ENCODE data around the gene SLIT3.

Gene SLIT3

GRCh38 chr5:169298193-169298592 lies 2.7 kb downstream of the SLIT3 start:
- no peak for DNase-seq

DNA sequence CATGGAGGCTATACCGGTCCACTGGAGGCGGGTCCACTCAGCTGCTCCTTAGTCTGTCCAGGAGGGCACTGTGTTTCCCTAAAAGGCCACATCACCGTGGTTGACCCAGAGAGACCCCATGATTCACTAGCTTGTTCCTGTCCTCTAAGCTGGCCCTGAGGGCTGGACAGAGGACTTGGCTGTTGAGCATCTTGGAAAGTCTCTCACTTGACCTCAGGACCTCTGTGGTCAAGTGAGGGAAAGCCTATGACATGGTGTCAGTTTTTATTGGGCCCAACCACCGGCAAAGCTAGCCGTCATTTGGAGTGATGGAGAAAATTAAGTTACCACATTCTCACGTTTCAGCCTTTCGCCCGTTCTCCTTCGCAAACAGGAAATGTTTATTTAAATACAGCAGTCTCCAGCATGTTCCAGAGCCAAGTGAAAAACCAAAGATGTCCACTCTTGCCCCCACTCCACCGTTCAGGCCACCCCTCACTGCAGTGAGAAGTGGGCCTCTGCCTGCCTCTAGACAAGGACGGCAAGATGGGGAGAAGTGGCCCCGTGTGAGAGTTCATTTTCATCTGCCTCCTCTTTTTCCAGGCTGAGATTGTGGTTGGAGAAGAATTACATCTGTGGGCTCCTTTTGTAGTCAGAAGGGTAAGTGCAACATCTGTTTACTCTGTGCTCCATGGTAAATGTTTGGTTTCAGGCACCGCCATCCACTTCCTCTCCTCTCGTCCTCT lies 4.4 kb downstream of the SLIT3 start:
- DNase-seq, result no peak

GRCh38 chr5:169295306-169295705 lies 5.6 kb downstream of the SLIT3 start:
- DNase-seq, result no peak

GRCh38 chr5:169294621-169295020 lies 6.3 kb downstream of the SLIT3 start:
- no peak for DNase-seq

DNA sequence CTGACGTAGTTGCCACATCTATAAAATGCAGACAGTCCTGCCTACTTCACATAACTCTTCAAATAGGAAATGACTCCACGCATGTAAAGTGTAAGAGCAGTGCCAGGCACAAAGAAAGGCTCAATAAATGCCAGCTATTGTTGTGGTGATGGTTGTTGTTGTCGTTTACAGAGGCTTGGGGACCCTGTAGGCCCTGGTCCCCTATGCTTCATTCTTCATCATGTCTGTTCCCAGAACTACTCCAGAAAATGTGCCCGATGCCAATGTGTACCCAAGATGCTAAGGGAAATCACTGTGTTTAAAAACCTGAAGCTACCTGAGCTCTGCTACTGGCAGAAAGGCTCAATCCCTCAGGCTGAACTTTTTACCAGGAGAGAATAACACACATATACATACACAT lies 9.1 kb downstream of the SLIT3 start:
- DNase-seq, result no peak

DNA sequence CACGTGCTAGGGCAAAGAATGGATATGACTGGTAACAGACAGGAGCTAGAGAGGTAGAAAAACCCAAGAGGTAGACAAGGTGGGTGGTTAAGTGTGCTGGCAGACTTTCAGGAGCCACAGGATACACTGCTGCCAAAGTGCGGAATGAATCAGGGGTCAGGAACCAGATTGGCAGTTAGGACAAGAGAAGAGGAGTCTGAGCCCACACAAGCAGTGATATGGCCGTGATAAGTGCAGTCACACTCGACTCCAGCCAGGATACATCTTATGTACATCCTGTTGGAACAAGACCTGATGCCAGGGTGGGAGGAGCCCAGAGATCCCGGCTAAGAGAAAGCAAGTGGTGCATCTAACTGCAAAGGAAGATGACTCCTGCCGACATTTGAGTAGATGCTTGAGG lies 10.0 kb downstream of the SLIT3 start:
- no peak for DNase-seq

- no peak for DNase-seq
Observed at GRCh38 chr5:169289520-169289919, 11.4 kb downstream of the SLIT3 start.

- no peak for DNase-seq
Observed at GRCh38 chr5:169288066-169288930, 12.6 kb downstream of the SLIT3 start.

- no peak for DNase-seq
Observed at GRCh38 chr5:169287529-169287928, 13.4 kb downstream of the SLIT3 start.

DNA sequence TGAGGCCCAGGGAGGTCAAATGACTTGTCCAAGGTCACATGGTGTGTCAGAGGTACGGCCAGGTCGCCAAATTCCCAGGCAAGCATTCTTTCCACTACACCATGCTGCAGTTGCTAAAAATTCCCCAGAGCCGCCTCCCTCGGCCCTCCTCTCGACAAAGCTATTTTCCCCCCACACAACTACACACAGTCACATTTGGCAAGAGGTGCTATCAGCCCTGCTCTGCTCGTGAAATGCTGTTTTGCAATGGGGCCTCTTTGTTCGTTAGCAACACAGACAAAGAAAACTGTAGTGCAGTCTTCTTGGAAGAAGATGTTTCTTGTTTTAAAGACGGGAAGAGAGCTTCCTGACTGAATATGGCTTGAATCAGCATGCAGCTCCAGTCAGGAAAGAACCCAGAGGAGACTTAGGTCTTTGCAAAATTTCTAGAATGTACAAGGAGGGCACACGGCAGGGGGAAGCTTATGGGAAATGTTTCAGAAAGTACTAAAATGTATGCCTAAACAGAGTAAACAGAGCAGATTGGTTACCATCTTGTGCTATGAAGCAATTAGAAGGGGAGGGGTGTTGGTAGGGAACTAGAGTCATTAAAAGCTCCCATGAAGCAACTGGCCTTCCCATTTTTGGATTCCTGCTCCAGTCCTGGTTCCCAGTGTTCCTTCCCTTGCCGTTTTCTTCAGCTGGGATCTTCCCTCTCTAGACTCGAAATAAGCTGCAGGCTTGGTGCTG lies 14.2 kb downstream of the SLIT3 start:
- DNase-seq, result no peak

DNA sequence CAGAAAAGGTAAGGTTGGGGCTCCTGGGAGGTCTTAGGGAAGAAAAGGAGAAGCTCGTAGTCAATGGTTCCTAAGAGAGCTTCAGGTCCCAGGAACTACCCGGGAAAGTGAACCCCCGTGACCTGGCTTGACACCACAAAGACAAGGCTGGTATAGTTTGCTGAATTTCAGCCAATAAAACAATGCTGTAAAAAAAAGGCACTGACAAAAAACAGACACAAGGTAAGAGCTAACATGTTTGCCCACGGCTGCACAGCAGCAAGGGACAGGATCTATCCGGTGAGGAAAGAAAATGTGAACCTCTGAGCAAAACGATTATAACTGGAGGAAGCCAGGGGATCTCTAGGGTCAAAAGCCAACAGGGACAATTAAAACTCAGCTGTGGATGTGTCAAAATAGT lies 17.1 kb downstream of the SLIT3 start:
- DNase-seq, result no peak

- DNase-seq, result no peak
Observed at GRCh38 chr5:169281625-169282024, 19.3 kb downstream of the SLIT3 start.

DNA sequence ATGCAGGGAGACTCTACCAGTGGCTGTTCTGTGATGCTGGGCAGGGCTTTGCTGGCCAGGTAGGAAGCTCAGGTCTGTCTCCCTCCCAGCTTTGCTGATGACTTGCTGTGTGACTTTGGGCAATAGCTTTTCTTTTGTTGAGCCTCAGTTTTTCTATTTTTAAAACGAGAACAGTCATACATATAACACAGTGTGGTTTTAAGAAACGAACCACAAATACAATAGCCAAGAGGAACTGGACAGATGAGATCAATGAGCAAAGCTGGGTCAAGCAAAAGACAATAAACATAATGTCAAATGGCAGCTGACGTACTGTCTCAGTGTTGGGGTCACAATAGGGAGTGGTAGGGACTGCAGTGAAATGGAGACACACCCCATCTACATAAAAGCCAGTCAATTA lies 20.2 kb downstream of the SLIT3 start:
- no peak for DNase-seq

DNA sequence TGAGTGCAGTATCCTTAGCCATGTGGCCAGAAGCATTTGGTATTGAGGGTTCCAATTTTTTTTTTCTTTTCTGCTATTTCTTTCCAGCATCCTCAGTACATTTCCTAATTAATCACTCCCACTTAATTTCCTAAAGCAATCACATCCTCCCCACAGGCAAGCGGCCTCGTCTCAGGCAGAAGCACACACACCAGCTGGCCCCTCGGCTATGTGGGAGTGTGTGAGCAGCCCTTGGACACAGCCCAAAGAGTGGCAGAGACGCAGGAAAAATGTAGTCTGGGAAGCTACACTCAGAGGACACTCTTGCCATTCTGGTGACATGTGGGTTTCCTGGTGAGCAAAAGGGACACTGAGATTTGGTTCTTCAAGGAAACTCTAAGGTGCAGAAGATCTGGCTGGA lies 20.7 kb downstream of the SLIT3 start:
- no peak for DNase-seq

GRCh38 chr5:169279125-169279524 lies 21.8 kb downstream of the SLIT3 start:
- DNase-seq, result no peak

- DNase-seq, result no peak
Observed at GRCh38 chr5:169273881-169274280, 27.1 kb downstream of the SLIT3 start.

- no peak for DNase-seq
Observed at GRCh38 chr5:169273451-169273850, 27.5 kb downstream of the SLIT3 start.

- DNase-seq, result no peak
Observed at GRCh38 chr5:169272731-169273427, 28.1 kb downstream of the SLIT3 start.

DNA sequence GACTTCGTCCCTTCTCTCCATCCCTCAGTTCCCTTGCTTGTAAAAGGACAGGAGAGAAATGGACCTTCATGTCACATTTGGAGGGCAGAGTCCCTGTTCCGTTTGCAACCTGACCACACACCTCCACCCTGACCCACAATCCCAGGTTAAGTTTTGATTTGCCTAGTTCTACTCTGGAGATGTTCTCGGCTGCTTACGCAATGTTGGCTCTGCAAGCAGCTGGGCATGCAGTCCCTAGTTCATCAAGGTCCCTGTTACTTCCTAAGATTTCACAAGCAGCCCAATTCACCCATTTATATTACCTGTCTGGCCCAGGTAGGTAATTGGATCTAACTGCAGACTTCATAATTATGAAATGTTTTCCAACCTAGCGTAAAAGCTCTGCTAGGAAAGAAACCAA lies 28.8 kb downstream of the SLIT3 start:
- no peak for DNase-seq

DNA sequence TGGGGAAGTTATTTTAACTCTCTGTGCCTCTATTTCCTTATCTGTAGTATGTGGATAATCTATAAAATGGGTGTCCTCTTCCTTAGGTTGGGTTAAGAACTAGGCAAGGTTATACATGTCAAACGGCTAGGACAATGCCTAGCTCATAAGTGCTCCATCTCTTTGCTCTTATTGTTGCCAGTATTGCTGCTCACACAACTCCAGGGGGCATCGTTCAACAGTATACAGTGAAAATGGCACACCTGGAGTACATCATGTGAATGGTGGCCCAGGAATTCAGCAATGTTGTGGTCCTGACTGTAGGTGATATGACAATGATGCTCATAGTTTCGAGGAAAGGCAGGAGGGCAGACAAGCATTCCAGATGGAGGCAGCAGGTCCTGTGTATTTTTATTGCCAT lies 30.1 kb downstream of the SLIT3 start:
- no peak for DNase-seq

DNA sequence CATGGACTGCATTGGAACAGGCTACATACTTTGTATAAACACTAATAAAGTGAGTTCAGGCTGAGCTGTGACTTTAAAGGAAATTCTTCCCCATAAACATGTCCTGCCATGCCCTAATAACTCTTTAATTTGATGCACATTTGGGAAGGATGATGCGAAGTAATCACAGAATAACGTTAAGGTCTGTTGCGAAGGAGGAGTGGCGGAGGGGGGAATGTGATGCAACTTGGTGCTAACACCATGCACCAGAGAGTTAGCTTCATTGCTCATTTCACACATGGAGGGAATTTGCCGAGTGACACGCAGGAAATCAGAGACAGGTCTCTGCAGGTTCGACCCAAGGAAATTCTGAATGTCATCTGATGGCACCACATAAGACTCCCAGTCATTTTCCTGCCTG lies 32.9 kb downstream of the SLIT3 start:
- no peak for DNase-seq

- DNase-seq, result no peak
Observed at GRCh38 chr5:169265888-169266287, 35.1 kb downstream of the SLIT3 start.

DNA sequence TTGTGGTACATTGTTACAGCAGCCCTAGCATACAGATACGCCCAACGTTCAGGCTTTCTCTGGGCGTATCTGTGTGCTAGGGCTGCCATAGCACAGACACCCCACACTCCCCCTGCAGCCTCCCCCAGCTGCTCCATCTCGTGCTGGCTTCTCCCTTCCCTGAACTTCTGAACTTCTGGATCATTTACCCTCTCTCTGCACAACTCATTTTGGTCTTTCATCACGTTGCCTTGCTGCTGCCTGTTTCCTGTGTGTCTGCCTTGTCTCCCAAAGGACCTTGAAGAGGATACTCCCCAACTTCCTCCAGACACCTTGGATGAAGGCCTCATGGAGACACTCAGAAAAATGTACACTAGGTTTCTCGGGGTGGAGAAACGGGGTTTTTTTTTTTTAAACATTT lies 37.3 kb downstream of the SLIT3 start:
- no peak for DNase-seq

Data from activated CD4-positive, alpha-beta T cell treated with anti-CD3 and anti-CD28 coated beads for 4 hours (primary cell).